A673 (cell line): Measurements from ENCODE around the gene RPS21.

ENCODE experiments used
- EZH2 ChIP-seq: fragments of 200-600 bp; sonication (generic); IDR thresholded peaks from 2 replicates; pipeline ENCODE4 v1.6.1; 2017; ENCODE audit warnings: borderline replicate concordance, low read depth, mild to moderate bottlenecking, mixed read lengths, antibody characterized with exemption, low read length; ENCODE audit not compliant: poor library complexity, severe bottlenecking
- TF ChIP-seq, protein P1 (sequence below): fragments of 300-800, 200-600 bp; sonication (generic); conservative IDR thresholded peaks from 2 replicates; pipeline ENCODE4 v1.5.1; 2017; ENCODE audit warnings: low read depth, mild to moderate bottlenecking, antibody characterized with exemption, low read length, moderate library complexity, mixed read lengths

DNA sequence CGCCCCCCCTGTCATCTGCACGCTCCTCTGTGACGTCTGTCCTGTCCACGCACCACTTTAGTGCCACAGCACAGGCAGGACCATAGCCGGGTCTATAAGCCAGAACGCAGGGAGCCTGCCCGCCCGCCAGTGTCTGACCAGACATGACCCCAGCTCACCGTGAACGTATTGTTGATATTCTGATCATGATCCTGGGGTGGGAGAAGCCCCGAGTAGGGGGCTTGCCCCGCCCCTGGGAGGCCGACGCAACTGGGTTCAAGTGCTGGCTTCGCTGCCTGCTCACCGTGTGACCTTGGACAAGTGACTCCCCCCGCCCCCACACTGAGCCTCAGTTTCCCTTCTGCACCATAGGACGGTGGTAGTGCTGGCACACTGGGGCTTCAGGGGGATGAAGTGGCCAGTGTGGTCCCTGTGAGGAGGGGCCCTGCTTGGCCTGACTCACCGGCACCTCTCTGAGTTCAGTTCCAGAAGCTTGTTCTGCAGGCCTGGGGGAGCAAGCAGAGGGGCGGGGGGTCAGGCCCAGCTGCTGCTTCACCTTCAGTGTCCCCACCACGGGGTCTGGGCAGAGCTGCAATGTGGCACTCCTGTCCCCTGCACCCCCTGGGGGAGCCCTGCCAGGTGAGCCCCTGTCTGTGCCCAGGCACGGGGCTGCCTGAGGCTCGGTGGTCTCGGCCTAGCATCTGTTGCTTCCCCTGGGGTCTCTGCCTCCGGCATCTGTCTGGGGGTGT, 31.2 kb downstream of the RPS21 start:
- TF ChIP-seq, protein P1, sequence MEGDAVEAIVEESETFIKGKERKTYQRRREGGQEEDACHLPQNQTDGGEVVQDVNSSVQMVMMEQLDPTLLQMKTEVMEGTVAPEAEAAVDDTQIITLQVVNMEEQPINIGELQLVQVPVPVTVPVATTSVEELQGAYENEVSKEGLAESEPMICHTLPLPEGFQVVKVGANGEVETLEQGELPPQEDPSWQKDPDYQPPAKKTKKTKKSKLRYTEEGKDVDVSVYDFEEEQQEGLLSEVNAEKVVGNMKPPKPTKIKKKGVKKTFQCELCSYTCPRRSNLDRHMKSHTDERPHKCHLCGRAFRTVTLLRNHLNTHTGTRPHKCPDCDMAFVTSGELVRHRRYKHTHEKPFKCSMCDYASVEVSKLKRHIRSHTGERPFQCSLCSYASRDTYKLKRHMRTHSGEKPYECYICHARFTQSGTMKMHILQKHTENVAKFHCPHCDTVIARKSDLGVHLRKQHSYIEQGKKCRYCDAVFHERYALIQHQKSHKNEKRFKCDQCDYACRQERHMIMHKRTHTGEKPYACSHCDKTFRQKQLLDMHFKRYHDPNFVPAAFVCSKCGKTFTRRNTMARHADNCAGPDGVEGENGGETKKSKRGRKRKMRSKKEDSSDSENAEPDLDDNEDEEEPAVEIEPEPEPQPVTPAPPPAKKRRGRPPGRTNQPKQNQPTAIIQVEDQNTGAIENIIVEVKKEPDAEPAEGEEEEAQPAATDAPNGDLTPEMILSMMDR = no peak
- TF ChIP-seq EZH2 = no peak
